ENCODE results near the gene KRT73.

Gene KRT73

DNA sequence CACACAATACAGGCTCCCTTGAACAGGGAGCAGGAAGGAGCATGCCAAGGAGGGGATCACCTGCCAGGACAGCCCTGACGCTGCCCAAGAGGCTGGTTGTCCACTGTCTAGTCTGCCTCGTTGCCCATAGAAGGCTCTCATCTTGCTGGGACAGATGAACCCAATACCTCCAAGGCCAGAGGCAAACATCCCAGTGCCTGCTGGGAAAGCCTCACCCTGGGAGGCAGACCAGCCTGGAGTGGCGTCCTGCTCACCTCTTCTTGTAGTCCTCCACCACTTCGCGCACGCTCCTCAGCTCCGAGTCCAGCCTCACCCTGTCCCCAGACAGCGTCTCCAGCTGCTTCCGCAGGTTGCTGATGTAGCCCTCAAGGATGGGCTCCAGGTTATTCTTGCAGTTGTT is 2.4 kb downstream of the KRT73 start:
- no peaks in the 10 kb centered on the region for H3K9me3 ChIP-seq (replicated peaks; ENCODE audit: low read length)
- H3K4me1 ChIP-seq (ENCODE audit: control insufficient read depth, insufficient read depth, low read length), result no peaks in the 10 kb centered on the region
- no peak overlapping the region for H3K4me2 ChIP-seq (ENCODE audit: low read length)
- H3K4me3 ChIP-seq (ENCODE audit: low read length), result no peak overlapping the region
- no peak overlapping the region for H3K9ac ChIP-seq (ENCODE audit: low read depth, low read length)
- H3K27me3 ChIP-seq (ENCODE audit: control insufficient read depth, insufficient read depth, low read length), result peaks cover 72% of the 10 kb centered on the region
- H3K36me3 ChIP-seq (ENCODE audit: insufficient read depth, low read length), result no peaks in the 10 kb centered on the region

DNA sequence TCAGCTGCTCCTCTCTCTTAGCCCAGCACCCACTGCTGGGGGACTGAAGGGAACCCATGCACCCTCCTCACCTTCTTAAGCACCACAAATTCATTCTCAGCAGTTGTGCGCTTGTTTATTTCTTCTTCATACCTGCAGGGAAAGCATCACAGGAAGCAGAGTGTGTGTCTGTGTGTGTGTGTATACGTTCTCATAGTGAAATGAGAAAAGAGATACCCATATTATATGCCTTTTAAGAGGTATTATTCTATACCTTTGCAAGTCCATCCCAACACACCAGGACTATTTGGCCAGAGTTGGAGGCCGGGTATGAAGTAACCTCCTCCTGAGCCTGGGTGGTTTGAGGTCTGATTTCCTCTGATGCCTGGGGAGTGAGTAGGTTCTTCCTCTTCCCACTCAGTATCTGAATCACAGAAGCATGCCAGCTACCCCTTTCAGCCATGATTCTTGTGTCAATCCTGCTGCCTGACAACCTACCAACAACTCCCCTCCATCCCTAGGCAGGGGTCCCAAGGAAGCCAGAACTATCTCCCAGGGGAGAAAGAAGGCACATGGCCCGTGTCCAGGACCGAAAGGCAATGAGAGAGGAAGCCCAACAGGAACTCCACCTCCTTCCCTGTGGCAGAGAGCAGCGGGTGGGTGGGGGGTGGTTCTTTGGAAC is 3.0 kb downstream of the KRT73 start:
- Histone ChIP-seq H3K4me2 (ENCODE audit: low read length) (no peak overlapping the region), H3K27me3 (ENCODE audit: control insufficient read depth, insufficient read depth, low read length) (peaks cover 77% of the 10 kb centered on the region), H3K36me3 (ENCODE audit: insufficient read depth, low read length) (no peaks in the 10 kb centered on the region), H3K4me3 (ENCODE audit: low read length) (no peak overlapping the region), H3K9me3 (replicated peaks; ENCODE audit: low read length) (no peaks in the 10 kb centered on the region), H3K4me1 (ENCODE audit: control insufficient read depth, insufficient read depth, low read length) (no peaks in the 10 kb centered on the region), H3K9ac (ENCODE audit: low read depth, low read length) (no peak overlapping the region)

DNA sequence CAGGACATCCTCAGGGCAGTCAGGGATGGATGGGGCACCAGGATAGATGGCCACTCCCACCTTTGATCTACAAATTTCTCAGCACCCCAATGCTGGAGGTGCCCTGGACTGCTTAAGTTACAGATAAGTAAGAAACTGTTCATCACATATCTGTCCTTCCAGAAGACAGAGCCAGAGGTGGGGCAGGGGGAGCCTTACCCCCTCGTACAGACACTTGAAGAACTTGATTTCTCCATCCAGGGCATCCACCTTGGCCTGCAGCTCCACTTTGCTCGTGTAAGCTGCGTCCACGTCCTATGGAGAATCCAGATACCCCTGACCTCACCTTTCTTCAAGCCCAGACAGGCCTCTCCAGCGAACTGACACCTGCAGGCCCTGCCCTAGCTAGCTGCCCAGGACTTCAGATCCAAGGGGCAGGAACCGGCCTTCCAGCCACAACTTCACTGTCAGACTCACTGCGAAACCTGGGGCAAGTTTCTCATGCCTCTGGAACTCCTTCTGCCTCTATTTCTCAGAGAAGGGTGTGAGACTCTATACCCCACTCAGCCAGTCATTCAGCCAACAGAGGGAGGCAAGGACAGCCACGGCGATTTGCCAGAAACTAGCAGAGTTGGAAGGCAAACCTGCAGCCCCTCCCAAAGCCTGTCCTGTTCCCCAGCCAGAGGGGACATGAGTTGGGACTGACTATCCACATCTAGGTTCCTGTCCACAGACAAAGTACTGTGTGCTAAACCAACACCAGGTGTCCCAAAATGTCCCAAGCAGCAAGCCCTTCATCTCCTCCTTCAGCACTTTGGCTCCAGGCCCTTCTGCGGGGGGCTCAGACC is 3.8 kb downstream of the KRT73 start:
- no peaks in the 10 kb centered on the region for H3K9me3 ChIP-seq (replicated peaks; ENCODE audit: low read length)
- no peak overlapping the region for H3K9ac ChIP-seq (ENCODE audit: low read depth, low read length)
- no peaks in the 10 kb centered on the region for H3K4me1 ChIP-seq (ENCODE audit: control insufficient read depth, insufficient read depth, low read length)
- no peak overlapping the region for H3K4me2 ChIP-seq (ENCODE audit: low read length)
- no peaks in the 10 kb centered on the region for H3K36me3 ChIP-seq (ENCODE audit: insufficient read depth, low read length)
- no peak overlapping the region for H3K4me3 ChIP-seq (ENCODE audit: low read length)
- H3K27me3 ChIP-seq (ENCODE audit: control insufficient read depth, insufficient read depth, low read length), result peaks cover 81% of the 10 kb centered on the region

DNA sequence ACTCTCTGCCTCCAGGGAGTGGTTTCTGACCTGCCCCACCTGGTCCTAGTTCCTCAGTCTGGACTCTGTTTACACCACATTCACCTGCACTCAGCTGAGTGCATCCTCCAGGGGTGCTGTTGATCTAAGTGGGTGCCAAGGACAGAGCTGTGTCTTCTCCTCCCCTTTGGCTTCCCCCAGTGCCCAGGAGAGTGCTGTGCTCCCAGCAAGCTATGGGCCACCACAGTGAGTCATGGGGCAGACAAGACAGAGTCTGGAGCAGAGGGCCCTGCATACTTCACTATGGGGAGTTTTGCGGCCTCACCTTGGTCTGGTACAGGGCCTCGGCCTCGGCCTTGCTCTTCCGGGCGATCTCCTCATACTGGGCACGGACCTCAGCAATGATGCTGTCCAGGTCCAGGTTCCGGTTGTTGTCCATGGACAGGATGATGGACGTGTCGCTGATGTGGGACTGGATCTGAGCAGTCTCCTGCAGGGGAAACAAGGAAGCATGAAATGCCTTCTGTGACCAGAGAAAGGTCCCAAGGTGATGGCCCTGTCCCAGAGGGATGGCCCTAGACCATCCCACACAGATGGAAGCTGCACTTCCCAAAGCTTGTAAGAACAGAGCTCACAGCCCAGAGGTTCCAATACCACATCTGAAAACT is 4.9 kb downstream of the KRT73 start:
- H3K9me3 ChIP-seq (replicated peaks; ENCODE audit: low read length), result no peaks in the 10 kb centered on the region
- no peak overlapping the region for H3K4me3 ChIP-seq (ENCODE audit: low read length)
- no peak overlapping the region for H3K9ac ChIP-seq (ENCODE audit: low read depth, low read length)
- H3K36me3 ChIP-seq (ENCODE audit: insufficient read depth, low read length), result no peaks in the 10 kb centered on the region
- no peak overlapping the region for H3K4me2 ChIP-seq (ENCODE audit: low read length)
- no peaks in the 10 kb centered on the region for H3K4me1 ChIP-seq (ENCODE audit: control insufficient read depth, insufficient read depth, low read length)
- peaks cover 85% of the 10 kb centered on the region for H3K27me3 ChIP-seq (ENCODE audit: control insufficient read depth, insufficient read depth, low read length)

DNA sequence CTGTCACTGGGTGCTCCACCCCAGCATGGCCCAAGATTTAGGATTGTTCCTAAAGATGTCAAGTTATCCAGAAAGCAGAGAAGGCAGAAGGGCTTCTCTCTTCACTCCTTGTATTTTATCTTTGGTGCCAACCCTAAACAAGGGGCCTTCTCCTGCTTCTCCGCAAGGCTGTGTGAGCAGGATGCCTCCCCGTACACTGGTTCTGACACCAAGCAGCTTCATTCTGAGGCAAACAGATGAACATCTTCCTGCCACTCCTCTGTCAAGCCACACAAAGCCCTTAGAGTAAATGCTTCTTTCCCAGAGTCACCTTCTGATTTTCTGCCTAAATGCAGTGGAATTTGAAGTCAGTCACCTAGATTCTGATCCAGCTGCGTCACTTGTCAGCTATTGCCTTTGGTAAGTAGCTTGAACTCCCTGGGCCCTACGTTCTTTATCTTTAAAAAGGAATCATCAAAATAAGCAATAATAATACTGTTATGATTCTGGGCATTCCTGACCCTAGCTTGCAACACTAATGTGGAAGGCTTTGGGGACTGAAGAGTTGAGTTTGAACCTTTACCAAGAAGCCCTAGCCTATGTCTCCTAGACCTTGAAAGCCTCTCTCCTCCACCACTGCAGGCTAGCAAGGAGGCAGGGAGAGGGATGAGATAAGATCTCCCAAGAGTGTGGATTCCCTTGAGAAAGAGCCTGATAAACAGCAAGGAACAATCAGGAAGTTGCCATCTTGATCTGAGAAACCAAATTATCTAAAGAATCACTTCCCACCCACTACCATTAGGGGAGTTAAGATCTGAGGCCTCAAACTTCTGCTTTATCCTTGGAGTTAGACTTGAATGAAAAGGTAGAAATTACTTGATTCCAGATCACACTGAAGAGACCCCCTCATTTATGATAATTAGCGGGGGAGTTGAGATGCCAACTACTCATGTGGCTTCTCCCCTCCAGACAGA is 5.7 kb downstream of the KRT73 start:
- Histone ChIP-seq H3K9me3 (replicated peaks; ENCODE audit: low read length) (no peaks in the 10 kb centered on the region), H3K4me1 (ENCODE audit: control insufficient read depth, insufficient read depth, low read length) (no peaks in the 10 kb centered on the region), H3K36me3 (ENCODE audit: insufficient read depth, low read length) (no peaks in the 10 kb centered on the region), H3K4me3 (ENCODE audit: low read length) (no peak overlapping the region), H3K27me3 (ENCODE audit: control insufficient read depth, insufficient read depth, low read length) (peaks cover 86% of the 10 kb centered on the region), H3K4me2 (ENCODE audit: low read length) (no peak overlapping the region), H3K9ac (ENCODE audit: low read depth, low read length) (no peak overlapping the region)

DNA sequence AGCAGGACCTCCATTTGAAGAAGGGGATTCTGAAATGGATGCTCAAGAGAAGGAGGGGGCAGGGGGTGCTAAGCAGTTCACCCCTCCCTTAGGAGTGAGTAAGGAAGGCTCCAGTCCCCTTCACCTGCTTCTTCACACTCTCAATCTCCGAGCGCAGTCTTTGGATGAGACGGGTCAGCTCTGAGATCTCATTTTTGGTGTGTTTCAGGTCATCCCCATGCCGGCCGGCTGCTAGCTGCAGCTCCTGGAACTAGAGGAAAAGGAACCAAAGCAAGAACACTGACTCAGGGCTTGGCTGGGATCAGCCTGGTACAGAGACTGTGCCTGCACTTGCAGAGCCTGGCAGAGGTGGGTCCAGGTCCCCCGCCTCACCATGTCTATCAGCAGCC is 7.3 kb downstream of the KRT73 start:
- Histone ChIP-seq H3K4me1 (ENCODE audit: control insufficient read depth, insufficient read depth, low read length) (no peaks in the 10 kb centered on the region), H3K27me3 (ENCODE audit: control insufficient read depth, insufficient read depth, low read length) (peaks cover 89% of the 10 kb centered on the region), H3K9me3 (replicated peaks; ENCODE audit: low read length) (no peaks in the 10 kb centered on the region), H3K4me3 (ENCODE audit: low read length) (no peak overlapping the region), H3K36me3 (ENCODE audit: insufficient read depth, low read length) (no peaks in the 10 kb centered on the region), H3K9ac (ENCODE audit: low read depth, low read length) (no peak overlapping the region), H3K4me2 (ENCODE audit: low read length) (no peak overlapping the region)

DNA sequence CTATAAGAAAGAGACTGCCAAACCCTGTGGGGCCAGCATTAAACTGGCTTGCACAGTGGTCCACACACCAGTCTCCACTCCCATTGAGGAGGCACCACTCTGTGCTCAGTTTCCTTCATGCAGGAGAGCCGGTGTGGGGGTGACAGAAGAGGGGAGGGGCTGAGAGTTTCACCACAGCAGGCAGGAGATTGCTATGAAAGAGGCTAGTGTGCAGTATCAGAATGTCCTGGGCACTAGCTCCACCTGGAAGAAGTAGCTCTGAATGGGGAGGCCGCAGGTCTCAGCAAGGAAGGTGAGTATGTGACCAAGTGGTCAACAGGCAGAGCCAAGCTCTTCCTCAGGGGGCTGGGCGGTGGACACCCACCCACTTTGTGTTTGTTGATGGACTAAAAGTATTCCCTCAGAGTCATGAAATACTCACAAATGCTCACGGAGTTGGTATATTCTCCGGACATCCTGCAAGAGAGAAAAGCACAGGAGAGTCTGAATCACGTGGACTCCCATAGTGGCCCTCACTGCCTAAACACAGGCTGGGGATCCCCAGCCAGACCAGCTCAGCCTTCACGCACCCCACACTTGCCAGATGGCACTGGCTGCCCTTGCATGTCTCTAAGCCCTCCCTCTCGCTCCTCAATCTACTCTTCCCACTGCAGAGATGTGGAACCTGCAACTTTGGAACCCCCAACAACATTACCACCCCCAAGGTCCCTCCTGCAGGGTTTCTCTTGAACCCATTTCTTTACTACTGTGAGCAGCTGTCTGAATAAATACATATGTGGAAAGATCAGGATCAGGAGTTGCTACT is 9.3 kb downstream of the KRT73 start:
- Histone ChIP-seq H3K27me3 (ENCODE audit: control insufficient read depth, insufficient read depth, low read length) (peaks cover 81% of the 10 kb centered on the region), H3K9me3 (replicated peaks; ENCODE audit: low read length) (no peaks in the 10 kb centered on the region)

DNA sequence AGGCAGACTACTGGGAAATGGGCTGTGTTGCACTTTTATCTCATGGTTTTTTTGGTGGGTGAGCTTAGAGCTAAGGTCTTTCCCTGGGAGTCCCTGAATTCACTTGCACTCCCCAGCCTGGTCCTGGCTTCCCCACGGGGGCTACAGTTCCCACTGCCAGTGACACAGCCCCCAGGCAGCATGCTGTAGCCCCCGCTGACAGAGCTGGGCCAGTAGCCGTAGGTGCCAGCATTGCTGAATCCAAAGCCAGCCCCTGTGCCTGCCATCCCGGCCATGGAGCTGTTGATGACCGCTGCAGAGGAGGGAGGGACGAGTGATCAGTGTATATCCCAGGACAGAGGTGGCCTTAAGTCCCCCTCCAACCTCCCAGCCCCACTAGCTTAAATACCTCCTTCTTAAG is 10.2 kb downstream of the KRT73 start:
- Histone ChIP-seq H3K4me1 (ENCODE audit: control insufficient read depth, insufficient read depth, low read length) (no peaks in the 10 kb centered on the region), H3K9me3 (replicated peaks; ENCODE audit: low read length) (no peaks in the 10 kb centered on the region), H3K36me3 (ENCODE audit: insufficient read depth, low read length) (no peaks in the 10 kb centered on the region), H3K4me2 (ENCODE audit: low read length) (no peak overlapping the region), H3K27me3 (ENCODE audit: control insufficient read depth, insufficient read depth, low read length) (peaks cover 78% of the 10 kb centered on the region), H3K4me3 (ENCODE audit: low read length) (no peak overlapping the region), H3K9ac (ENCODE audit: low read depth, low read length) (no peak overlapping the region)

More for the DNA sequence above, 9.3 kb downstream of the KRT73 start:
- Histone ChIP-seq H3K4me1 (ENCODE audit: control insufficient read depth, insufficient read depth, low read length) (no peaks in the 10 kb centered on the region), H3K9ac (ENCODE audit: low read depth, low read length) (no peak overlapping the region), H3K4me2 (ENCODE audit: low read length) (no peak overlapping the region), H3K36me3 (ENCODE audit: insufficient read depth, low read length) (no peaks in the 10 kb centered on the region), H3K4me3 (ENCODE audit: low read length) (no peak overlapping the region)

DNA sequence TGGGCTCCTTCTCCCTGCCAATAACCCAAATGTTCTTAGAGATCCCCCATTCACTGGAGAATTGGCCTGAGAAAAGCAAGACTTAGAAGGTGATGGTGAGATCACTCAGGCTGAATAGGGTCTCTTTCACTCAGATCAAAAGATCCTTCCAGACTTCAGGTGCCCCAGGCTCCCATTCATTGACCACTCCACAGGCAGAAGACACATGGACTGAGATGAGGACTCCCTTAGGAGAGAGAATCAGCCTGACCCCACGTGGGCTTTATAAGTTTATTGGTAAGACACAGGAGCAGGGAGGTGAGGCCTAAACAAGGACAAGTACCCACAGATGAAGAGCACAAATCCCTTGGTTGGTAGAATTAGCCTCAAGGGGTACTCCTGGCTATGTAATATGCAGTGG is 11.0 kb downstream of the KRT73 start:
- Histone ChIP-seq H3K36me3 (ENCODE audit: insufficient read depth, low read length) (no peaks in the 10 kb centered on the region), H3K4me1 (ENCODE audit: control insufficient read depth, insufficient read depth, low read length) (no peaks in the 10 kb centered on the region), H3K4me3 (ENCODE audit: low read length) (no peak overlapping the region), H3K4me2 (ENCODE audit: low read length) (no peak overlapping the region), H3K9me3 (replicated peaks; ENCODE audit: low read length) (no peaks in the 10 kb centered on the region), H3K9ac (ENCODE audit: low read depth, low read length) (no peak overlapping the region), H3K27me3 (ENCODE audit: control insufficient read depth, insufficient read depth, low read length) (peaks cover 77% of the 10 kb centered on the region)

DNA sequence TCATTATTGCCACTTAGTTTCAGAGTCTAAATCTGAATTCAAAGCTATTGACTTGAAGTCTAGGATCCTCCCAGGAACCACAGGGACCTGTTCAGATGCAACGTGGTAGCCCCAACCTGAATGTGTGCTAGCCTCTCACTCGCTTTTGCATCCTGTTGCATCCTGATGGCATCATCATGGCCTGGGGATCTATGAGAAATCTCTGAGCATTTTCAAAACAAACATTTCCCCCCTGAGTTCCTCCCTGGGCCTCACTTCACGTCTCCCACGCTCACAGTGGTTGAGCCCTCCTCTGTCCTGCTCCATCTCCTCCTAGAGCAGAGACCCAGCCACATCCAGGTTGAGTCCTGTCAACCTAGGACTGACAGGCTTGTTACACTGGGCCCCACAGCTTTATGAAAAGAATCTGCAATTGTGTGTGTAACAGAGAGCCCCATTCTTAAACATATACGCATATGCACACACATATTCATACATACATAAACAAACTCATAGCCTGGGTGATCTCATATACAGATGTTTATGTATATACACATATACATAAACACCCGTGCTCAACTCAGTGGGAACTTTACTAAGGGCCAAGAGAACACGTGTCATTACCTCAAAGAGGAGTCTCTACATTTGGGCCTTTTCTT is 11.7 kb downstream of the KRT73 start:
- Histone ChIP-seq H3K27me3 (ENCODE audit: control insufficient read depth, insufficient read depth, low read length) (peaks cover 77% of the 10 kb centered on the region), H3K4me2 (ENCODE audit: low read length) (no peak overlapping the region), H3K36me3 (ENCODE audit: insufficient read depth, low read length) (no peaks in the 10 kb centered on the region), H3K9ac (ENCODE audit: low read depth, low read length) (no peak overlapping the region), H3K4me3 (ENCODE audit: low read length) (no peak overlapping the region), H3K9me3 (replicated peaks; ENCODE audit: low read length) (no peaks in the 10 kb centered on the region), H3K4me1 (ENCODE audit: control insufficient read depth, insufficient read depth, low read length) (no peaks in the 10 kb centered on the region)

Data from skeletal muscle satellite cell (primary cell).